GM23338 (cell line): ENCODE measurements around the gene PHKG2. TPM values are rescaled to one million over a fixed set of nuclear protein-coding genes. Genes with fewer than 3 reads are reported as not detected.

Experiments
- ATAC-seq: fragments of 200-7000 bp; cut with Tn5 transposase; 3 replicates; pipeline ENCODE4 v1.9.1; 2020
- DNase-seq: peaks from one replicate; pipeline ENCODE4 v3.0.0-alpha.2; 2015; ENCODE audit warnings: low spot score
- H2AFZ ChIP-seq: fragments of 200-600 bp; sonication (generic); 2 replicates; pipeline ENCODE4 v1.8.0; 2016; ENCODE audit warnings: antibody characterized with exemption, mild to moderate bottlenecking, moderate library complexity
- H3F3A ChIP-seq: fragments of 200-600 bp; sonication (generic); replicated peaks from 2 replicates; pipeline ENCODE4 v1.8.0; 2017; ENCODE audit warnings: antibody characterized with exemption, mixed run types, low read depth
- H3K27ac ChIP-seq: fragments of 200-600 bp; sonication (generic); 2 replicates; pipeline ENCODE4 v1.6.1; 2016; ENCODE audit warnings: low read depth
- H3K27me3 ChIP-seq: fragments of 200-600 bp; sonication (generic); 2 replicates; pipeline ENCODE4 v1.8.0; 2016; ENCODE audit warnings: mild to moderate bottlenecking, mixed run types, moderate library complexity; ENCODE audit not compliant: insufficient read depth
- H3K36me3 ChIP-seq: fragments of 200-600 bp; sonication (generic); 2 replicates; pipeline ENCODE4 v1.8.0; 2016; ENCODE audit warnings: mild to moderate bottlenecking; ENCODE audit not compliant: insufficient read depth
- H3K4me1 ChIP-seq: fragments of 200-600 bp; sonication (generic); 2 replicates; pipeline ENCODE4 v1.8.0; 2016; ENCODE audit warnings: mild to moderate bottlenecking, moderate library complexity; ENCODE audit not compliant: insufficient read depth
- H3K4me2 ChIP-seq: fragments of 200-600 bp; sonication (generic); 2 replicates; pipeline ENCODE4 v1.7.1; 2017; ENCODE audit warnings: mixed run types
- H3K4me3 ChIP-seq: fragments of 200-600 bp; sonication (generic); 2 replicates; pipeline ENCODE4 v1.6.1; 2016; ENCODE audit warnings: mixed run types
- H3K79me2 ChIP-seq: fragments of 200-600 bp; sonication (generic); replicated peaks from 2 replicates; pipeline ENCODE4 v1.8.0; 2017; ENCODE audit warnings: mild to moderate bottlenecking; ENCODE audit not compliant: insufficient read depth
- H3K9me2 ChIP-seq: fragments of 200-600 bp; sonication (generic); 2 replicates; pipeline ENCODE4 v1.8.0; 2017; ENCODE audit not compliant: insufficient read depth
- H4K20me1 ChIP-seq: fragments of 200-600 bp; sonication (generic); replicated peaks from 2 replicates; pipeline ENCODE4 v1.8.0; 2017; ENCODE audit warnings: mild to moderate bottlenecking; ENCODE audit not compliant: insufficient read depth
- H3K27ac Mint-ChIP-seq: 2 replicates; pipeline ENCODE4 v1.8.0; 2020; ENCODE audit warnings: inconsistent platforms, mild to moderate bottlenecking, moderate library complexity, mixed read lengths
- H3K27me3 Mint-ChIP-seq: 3 replicates; pipeline ENCODE4 v1.8.0; 2022; ENCODE audit warnings: low read depth, mild to moderate bottlenecking, moderate library complexity, mixed read lengths, inconsistent platforms; ENCODE audit not compliant: insufficient read depth, poor library complexity
- H3K36me3 Mint-ChIP-seq: 3 replicates; pipeline ENCODE4 v1.8.0; 2021; ENCODE audit warnings: low read depth, mild to moderate bottlenecking, inconsistent platforms, moderate library complexity, mixed read lengths
- H3K4me1 Mint-ChIP-seq: 3 replicates; pipeline ENCODE4 v1.8.0; 2020; ENCODE audit warnings: mild to moderate bottlenecking, inconsistent platforms, mixed read lengths
- H3K4me3 Mint-ChIP-seq: 3 replicates; pipeline ENCODE4 v1.8.0; 2021; ENCODE audit warnings: moderate library complexity, mild to moderate bottlenecking, inconsistent platforms, mixed read lengths
- H3K9me3 Mint-ChIP-seq: 3 replicates; pipeline ENCODE4 v1.8.0; 2020; ENCODE audit warnings: moderate library complexity, mild to moderate bottlenecking, inconsistent platforms, mixed read lengths
- CTCF ChIP-seq, 2 experiments: fragments of 200-600 bp in 1 of 2; sonication (generic) in 1 of 2; conservative IDR thresholded peaks; 2 replicates each; pipeline versions ENCODE4 v1.5.1 to v1.6.1; 2016 to 2017; ENCODE audit warnings: antibody characterized with exemption in 2 of 2, low read depth in 2 of 2, mild to moderate bottlenecking in 2 of 2, moderate library complexity in 1 of 2
- EZH2 ChIP-seq: fragments of 200-600 bp; sonication (generic); IDR thresholded peaks from one replicate; pipeline ENCODE4 v1.8.0; 2017; ENCODE audit warnings: antibody characterized with exemption, mild to moderate bottlenecking, low read depth; ENCODE audit not compliant: unreplicated experiment
- EZH2phosphoT487 ChIP-seq: fragments of 200-600 bp; sonication (generic); IDR thresholded peaks from one replicate; pipeline ENCODE4 v1.8.1; 2018; ENCODE audit warnings: antibody characterized with exemption; ENCODE audit not compliant: unreplicated experiment
- NANOG ChIP-seq: IDR thresholded peaks from 2 replicates; pipeline ENCODE4 v1.6.1; 2016; ENCODE audit warnings: antibody characterized with exemption, borderline replicate concordance
- POLR2AphosphoS5 ChIP-seq: IDR thresholded peaks from 2 replicates; pipeline ENCODE4 v1.6.1; 2016; ENCODE audit warnings: antibody characterized with exemption, low read depth
- ZNF114 ChIP-seq: fragments of 250-450 bp; sonication (Bioruptor Pico); IDR thresholded peaks from 2 replicates; pipeline ENCODE4 v1.5.0; 2020; ENCODE audit warnings: mild to moderate bottlenecking, moderate library complexity
- ZNF331 ChIP-seq: fragments of 250-450 bp; sonication (Bioruptor Pico); IDR thresholded peaks from 2 replicates; pipeline ENCODE4 v1.5.0; 2020; ENCODE audit warnings: low read depth, mild to moderate bottlenecking, moderate library complexity
- ZNF462 ChIP-seq: fragments of 250-450 bp; sonication (Bioruptor Pico); IDR thresholded peaks from 2 replicates; pipeline ENCODE4 v1.5.0; 2020; ENCODE audit warnings: mild to moderate bottlenecking, moderate library complexity
- polyA plus RNA-seq: library from polyadenylated mRNA; unstranded; fragments of >200 nt; fragmentation: Nextera tagmentation; extraction: Ambion mirVana; gene quantifications from 2 replicates; pipeline ENCODE4 v1.2.1, GENCODE V29; 2016
- total RNA-seq: library from RNA; depleted of rRNA; stranded (reverse); fragments of >200 nt; shearing (Covaris generic); gene quantifications from 2 replicates; pipeline ENCODE4 v1.2.3, GENCODE V29; 2014
- TF ChIP-seq, protein P1 (sequence below): IDR thresholded peaks from one replicate; pipeline ENCODE4 v1.6.1; 2018; ENCODE audit warnings: antibody characterized with exemption; ENCODE audit not compliant: unreplicated experiment

Gene PHKG2
- total and polyA plus RNA-seq, 2 experiments from 2014 or later: 26.9 to 27.0 TPM

GRCh38 chr16:30743716-30744115 is 4.5 kb upstream of the PHKG2 start:
- DNase-seq: no peak
- H4K20me1 ChIP-seq: no peaks in the 10 kb centered on the region
- Mint-ChIP-seq H3K27ac (no peak overlapping the region), H3K27me3 (peaks cover 14% of the 10 kb centered on the region), H3K4me3 (no peak overlapping the region), H3K9me3 (no peaks in the 10 kb centered on the region), H3K36me3 (peaks cover 28% of the 10 kb centered on the region), H3K4me1 (peaks cover 19% of the 10 kb centered on the region)
- H3K9me2 ChIP-seq: no peaks in the 10 kb centered on the region
- no peak overlapping the region for H2AFZ ChIP-seq
- no peaks in the 10 kb centered on the region for H3K27me3 ChIP-seq
- ATAC-seq: no peak
- no peak overlapping the region for H3K27ac ChIP-seq
- TF ChIP-seq CTCF (conservative IDR thresholded peaks at IDR 0.05; ENCODE audit: low read depth in 2 of 2) (no peak), NANOG (no peak), ZNF114 (CRISPR knock-in tag) (no peak), POLR2AphosphoS5 (no peak), EZH2phosphoT487 (no peak)
- no peaks in the 10 kb centered on the region for H3K79me2 ChIP-seq
- H3K4me3 ChIP-seq: no peak overlapping the region
- H3K36me3 ChIP-seq: no peaks in the 10 kb centered on the region; the same call in 1 of the 2 replicates
- no peak overlapping the region for H3K4me2 ChIP-seq
- peaks cover 4% of the 10 kb centered on the region; the same call in 1 of the 2 replicates for H3F3A ChIP-seq
- peaks cover 3% of the 10 kb centered on the region for H3K4me1 ChIP-seq

DNA sequence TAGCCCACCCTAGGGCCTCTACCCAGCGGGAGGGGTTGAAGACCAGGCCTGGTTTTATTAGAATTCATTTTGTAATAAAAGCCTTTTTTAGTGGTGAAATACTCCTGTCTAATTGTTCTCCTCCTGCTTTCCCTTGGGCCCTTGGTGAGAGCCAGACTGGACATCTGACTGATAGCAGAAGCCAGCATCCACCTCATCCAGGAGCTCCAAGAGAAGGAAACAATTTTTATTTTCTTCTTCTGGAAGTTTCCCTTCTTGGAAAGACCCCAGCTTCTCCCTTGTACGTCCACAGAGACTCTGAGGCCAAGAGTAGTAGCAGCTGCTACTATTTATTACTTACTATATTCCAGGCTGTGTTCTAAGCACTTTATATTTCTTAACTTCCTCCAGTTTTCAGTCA is 4.0 kb upstream of the PHKG2 start:
- Histone ChIP-seq H2AFZ (no peak overlapping the region), H4K20me1 (no peaks in the 10 kb centered on the region), H3K4me1 (peaks cover 3% of the 10 kb centered on the region), H3K9me2 (no peaks in the 10 kb centered on the region), H3K36me3 (no peaks in the 10 kb centered on the region; the same call in 1 of the 2 replicates), H3K4me3 (no peak overlapping the region), H3K4me2 (no peak overlapping the region), H3K27me3 (no peaks in the 10 kb centered on the region), H3K27ac (no peak overlapping the region), H3K79me2 (peaks cover 2% of the 10 kb centered on the region), H3F3A (peaks cover 4% of the 10 kb centered on the region; the same call in 1 of the 2 replicates)
- DNase-seq (no peak), ATAC-seq (no peak)
- H3K27ac Mint-ChIP-seq: no peak overlapping the region
- TF ChIP-seq, protein P1, sequence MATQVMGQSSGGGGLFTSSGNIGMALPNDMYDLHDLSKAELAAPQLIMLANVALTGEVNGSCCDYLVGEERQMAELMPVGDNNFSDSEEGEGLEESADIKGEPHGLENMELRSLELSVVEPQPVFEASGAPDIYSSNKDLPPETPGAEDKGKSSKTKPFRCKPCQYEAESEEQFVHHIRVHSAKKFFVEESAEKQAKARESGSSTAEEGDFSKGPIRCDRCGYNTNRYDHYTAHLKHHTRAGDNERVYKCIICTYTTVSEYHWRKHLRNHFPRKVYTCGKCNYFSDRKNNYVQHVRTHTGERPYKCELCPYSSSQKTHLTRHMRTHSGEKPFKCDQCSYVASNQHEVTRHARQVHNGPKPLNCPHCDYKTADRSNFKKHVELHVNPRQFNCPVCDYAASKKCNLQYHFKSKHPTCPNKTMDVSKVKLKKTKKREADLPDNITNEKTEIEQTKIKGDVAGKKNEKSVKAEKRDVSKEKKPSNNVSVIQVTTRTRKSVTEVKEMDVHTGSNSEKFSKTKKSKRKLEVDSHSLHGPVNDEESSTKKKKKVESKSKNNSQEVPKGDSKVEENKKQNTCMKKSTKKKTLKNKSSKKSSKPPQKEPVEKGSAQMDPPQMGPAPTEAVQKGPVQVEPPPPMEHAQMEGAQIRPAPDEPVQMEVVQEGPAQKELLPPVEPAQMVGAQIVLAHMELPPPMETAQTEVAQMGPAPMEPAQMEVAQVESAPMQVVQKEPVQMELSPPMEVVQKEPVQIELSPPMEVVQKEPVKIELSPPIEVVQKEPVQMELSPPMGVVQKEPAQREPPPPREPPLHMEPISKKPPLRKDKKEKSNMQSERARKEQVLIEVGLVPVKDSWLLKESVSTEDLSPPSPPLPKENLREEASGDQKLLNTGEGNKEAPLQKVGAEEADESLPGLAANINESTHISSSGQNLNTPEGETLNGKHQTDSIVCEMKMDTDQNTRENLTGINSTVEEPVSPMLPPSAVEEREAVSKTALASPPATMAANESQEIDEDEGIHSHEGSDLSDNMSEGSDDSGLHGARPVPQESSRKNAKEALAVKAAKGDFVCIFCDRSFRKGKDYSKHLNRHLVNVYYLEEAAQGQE: no peak
- no peak for TF ChIP-seq ZNF114 (CRISPR knock-in tag)
- no peak for TF ChIP-seq ZNF462 (CRISPR knock-in tag)
- no peak for TF ChIP-seq EZH2
- no peak for TF ChIP-seq ZNF331
- H3K4me3 Mint-ChIP-seq: no peak overlapping the region
- peaks cover 20% of the 10 kb centered on the region for H3K4me1 Mint-ChIP-seq
- H3K9me3 Mint-ChIP-seq: no peaks in the 10 kb centered on the region
- H3K27me3 Mint-ChIP-seq: peaks cover 11% of the 10 kb centered on the region
- peaks cover 26% of the 10 kb centered on the region for H3K36me3 Mint-ChIP-seq
